NCI-H526 (cell line): ENCODE measurements around the gene CLDN24.

Source experiments
- DNase-seq, 2 experiments: peaks; one replicate each; lab custom pipeline; 2025; lab: John Stamatoyannopoulos, UW

CLDN24 gene

GRCh38 chr4:183321079-183321478 lies 1.1 kb downstream of the CLDN24 start:
- no peak for DNase-seq

- DNase-seq, result no peak
These were observed 1.8 kb downstream of the CLDN24 start, which contains the start of gene CLDN22 for GRCh38 chr4:183320211-183321059. CLDN22 (minus strand) TSS chr4:183320276; CDS start chr4:183320218, 58 bp downstream.

- no peak for DNase-seq
These were observed 3.6 kb downstream of the CLDN24 start for GRCh38 chr4:183318656-183319055.

GRCh38 chr4:183314806-183315205 lies 7.4 kb downstream of the CLDN24 start:
- no peak for DNase-seq

- DNase-seq, result no peak
These were observed 7.9 kb downstream of the CLDN24 start for GRCh38 chr4:183314336-183314735.

GRCh38 chr4:183312841-183313240 lies 9.4 kb downstream of the CLDN24 start:
- no peak for DNase-seq

- no peak for DNase-seq
These were observed 15.4 kb downstream of the CLDN24 start for GRCh38 chr4:183306811-183307210.

GRCh38 chr4:183304538-183304937 lies 17.7 kb downstream of the CLDN24 start:
- no peak for DNase-seq

- DNase-seq, result no peak
These were observed 18.2 kb downstream of the CLDN24 start for GRCh38 chr4:183304067-183304466.

- DNase-seq, result no peak
These were observed 18.9 kb downstream of the CLDN24 start for GRCh38 chr4:183303301-183303700.

GRCh38 chr4:183300655-183301054 lies 21.6 kb downstream of the CLDN24 start:
- no peak for DNase-seq

GRCh38 chr4:183300070-183300469 lies 22.2 kb downstream of the CLDN24 start:
- no peak for DNase-seq

GRCh38 chr4:183299464-183299863 lies 22.8 kb downstream of the CLDN24 start:
- DNase-seq, result no peak

GRCh38 chr4:183297675-183298074 lies 24.6 kb downstream of the CLDN24 start:
- no peak for DNase-seq

- DNase-seq, result no peak
These were observed 26.5 kb downstream of the CLDN24 start for GRCh38 chr4:183295711-183296110.

GRCh38 chr4:183291070-183291469 lies 31.2 kb downstream of the CLDN24 start:
- DNase-seq, result no peak

GRCh38 chr4:183289688-183290087 lies 32.5 kb downstream of the CLDN24 start:
- no peak for DNase-seq

GRCh38 chr4:183288955-183289354 lies 33.3 kb downstream of the CLDN24 start:
- no peak for DNase-seq

GRCh38 chr4:183287677-183288076 lies 34.5 kb downstream of the CLDN24 start:
- DNase-seq, result no peak

- DNase-seq, result no peak
These were observed 34.9 kb downstream of the CLDN24 start for GRCh38 chr4:183287309-183287659.

GRCh38 chr4:183286590-183287308 lies 35.5 kb downstream of the CLDN24 start:
- DNase-seq, result no peak

- no peak for DNase-seq
These were observed 36.3 kb downstream of the CLDN24 start for GRCh38 chr4:183285886-183286285.

GRCh38 chr4:183284965-183285364 lies 37.3 kb downstream of the CLDN24 start:
- DNase-seq, result no peak
